Activated T-cell treated with anti-CD3 and anti-CD28 coated beads, Interleukin-2, amount 50 U/mL, for 4 hours (primary cell): ENCODE measurements around the gene NFE2L2. TPM values are rescaled to one million over a fixed set of nuclear protein-coding genes. Genes with fewer than 3 reads are reported as not detected.
"Not testable (repeated sequence)": the region's sequence is repeated elsewhere in the genome, so short reads cannot be mapped to it uniquely, and the experiment has no call there.

Experiments
- ATAC-seq, 2 donors: fragments of 200-7000 bp; cut with Tn5 transposase; one replicate each; pipeline ENCODE4 v1.10.0; 2021
- DNase-seq: peaks from one replicate; pipeline ENCODE4 v3.0.0-alpha.2; 2020
- H3K27me3 Mint-ChIP-seq: one replicate; pipeline ENCODE4 v1.8.0; 2021; ENCODE audit warnings: low read depth, mixed read lengths
- H3K36me3 Mint-ChIP-seq: one replicate; pipeline ENCODE4 v1.8.0; 2022; ENCODE audit warnings: mixed read lengths; ENCODE audit not compliant: insufficient read depth
- H3K4me1 Mint-ChIP-seq: one replicate; pipeline ENCODE4 v1.8.0; 2021; ENCODE audit warnings: low read depth, mixed read lengths
- H3K4me3 Mint-ChIP-seq: one replicate; pipeline ENCODE4 v1.8.0; 2021; ENCODE audit warnings: mild to moderate bottlenecking, moderate library complexity, mixed read lengths
- H3K9me3 Mint-ChIP-seq: one replicate; pipeline ENCODE4 v1.8.0; 2021; ENCODE audit warnings: mixed read lengths
- total RNA-seq, 3 donors: library from RNA; stranded (reverse); gene quantifications; one replicate each; pipeline ENCODE4 v1.2.1, GENCODE V29; 2021

The NFE2L2 gene
- total RNA-seq, 3 donors from 2014 or later, result 58.5 to 62.4 (median 60.5) TPM

DNA sequence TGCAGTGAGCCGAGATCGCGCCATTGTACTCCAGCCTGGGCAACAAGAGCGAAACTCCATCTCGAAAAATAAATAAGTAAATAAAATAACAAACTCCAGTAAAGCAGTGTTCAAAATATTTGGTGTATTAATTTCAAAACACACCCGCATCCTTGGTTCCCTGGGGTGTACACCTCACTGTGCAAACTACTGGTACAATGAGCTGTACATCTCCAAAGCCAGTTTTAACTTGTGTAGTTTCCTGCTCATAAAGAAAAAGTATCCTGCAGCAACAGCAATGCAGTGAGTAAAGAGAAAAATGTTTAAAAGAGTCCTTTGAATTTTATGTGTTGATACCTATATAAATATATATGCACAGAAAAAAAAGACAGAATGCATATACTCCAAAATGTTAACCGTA, 4.4 kb upstream of the NFE2L2 start:
- no peaks in the 10 kb centered on the region for H3K27me3 Mint-ChIP-seq
- peaks cover 31% of the 10 kb centered on the region for H3K4me1 Mint-ChIP-seq
- H3K36me3 Mint-ChIP-seq, result no peaks in the 10 kb centered on the region
- DNase-seq (no peak), ATAC-seq (no peak)
- H3K4me3 Mint-ChIP-seq, result no peak overlapping the region
- H3K9me3 Mint-ChIP-seq, result no peaks in the 10 kb centered on the region

DNA sequence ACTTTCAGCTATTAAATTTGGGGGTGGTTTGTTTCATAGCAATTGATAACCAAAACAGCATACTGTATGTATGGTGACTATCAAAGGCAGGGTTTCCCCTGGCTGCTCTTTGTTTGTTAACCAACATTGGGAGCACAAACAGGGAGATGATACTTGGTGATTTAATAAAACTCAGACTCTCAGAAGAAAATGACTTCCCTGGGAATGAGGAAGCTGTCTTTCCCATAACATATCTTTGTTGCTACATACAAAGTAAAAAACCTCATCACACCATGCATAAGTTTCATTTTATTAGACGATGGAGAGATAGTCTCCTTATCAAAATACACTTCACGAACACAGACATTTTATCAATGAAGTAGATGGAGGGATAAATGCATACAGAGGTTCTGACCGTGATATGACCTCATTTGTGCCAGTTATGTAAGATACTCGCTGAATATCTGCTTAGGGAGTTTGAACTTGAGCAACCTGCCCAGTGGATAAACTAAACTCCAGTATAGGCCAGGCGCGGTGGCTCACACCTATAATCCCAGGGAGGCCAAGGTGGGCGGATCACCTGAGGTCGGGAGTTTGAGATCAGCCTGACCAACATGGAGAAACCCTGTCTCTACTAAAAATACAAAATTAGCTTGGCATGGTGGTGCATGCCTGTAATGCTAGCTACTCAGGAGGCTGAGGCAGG, 3.8 kb upstream of the NFE2L2 start:
- peaks cover 31% of the 10 kb centered on the region for H3K4me1 Mint-ChIP-seq
- no peak for ATAC-seq

DNA sequence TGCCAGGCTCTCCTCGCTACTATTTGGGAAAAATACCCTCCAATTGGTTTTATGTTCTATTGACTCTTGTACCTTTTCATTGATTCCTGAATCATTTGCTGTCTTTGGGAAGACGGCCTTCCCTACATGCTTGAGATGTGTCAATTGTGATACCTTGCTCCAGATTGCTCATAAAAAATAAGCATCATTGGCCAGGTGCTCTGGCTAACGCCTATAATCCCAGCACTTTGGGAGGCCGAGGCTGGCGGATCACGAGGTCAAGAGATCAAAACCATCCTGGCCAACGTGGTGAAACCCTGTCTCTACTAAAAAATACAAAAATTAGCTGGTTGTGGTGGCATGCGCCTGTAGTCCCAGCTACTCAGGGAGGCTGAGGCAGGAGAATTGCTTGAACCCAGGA, 2.4 kb upstream of the NFE2L2 start:
- not testable (repeated sequence) for H3K4me3 Mint-ChIP-seq, ATAC-seq, DNase-seq, H3K36me3 Mint-ChIP-seq, H3K27me3 Mint-ChIP-seq, H3K9me3 Mint-ChIP-seq
- H3K4me1 Mint-ChIP-seq, result peaks cover 32% of the 10 kb centered on the region

More for the DNA sequence above, 3.8 kb upstream of the NFE2L2 start:
- Mint-ChIP-seq H3K36me3 (no peaks in the 10 kb centered on the region), H3K27me3 (no peaks in the 10 kb centered on the region), H3K4me3 (no peak overlapping the region), H3K9me3 (no peaks in the 10 kb centered on the region)
- DNase-seq, result no peak

DNA sequence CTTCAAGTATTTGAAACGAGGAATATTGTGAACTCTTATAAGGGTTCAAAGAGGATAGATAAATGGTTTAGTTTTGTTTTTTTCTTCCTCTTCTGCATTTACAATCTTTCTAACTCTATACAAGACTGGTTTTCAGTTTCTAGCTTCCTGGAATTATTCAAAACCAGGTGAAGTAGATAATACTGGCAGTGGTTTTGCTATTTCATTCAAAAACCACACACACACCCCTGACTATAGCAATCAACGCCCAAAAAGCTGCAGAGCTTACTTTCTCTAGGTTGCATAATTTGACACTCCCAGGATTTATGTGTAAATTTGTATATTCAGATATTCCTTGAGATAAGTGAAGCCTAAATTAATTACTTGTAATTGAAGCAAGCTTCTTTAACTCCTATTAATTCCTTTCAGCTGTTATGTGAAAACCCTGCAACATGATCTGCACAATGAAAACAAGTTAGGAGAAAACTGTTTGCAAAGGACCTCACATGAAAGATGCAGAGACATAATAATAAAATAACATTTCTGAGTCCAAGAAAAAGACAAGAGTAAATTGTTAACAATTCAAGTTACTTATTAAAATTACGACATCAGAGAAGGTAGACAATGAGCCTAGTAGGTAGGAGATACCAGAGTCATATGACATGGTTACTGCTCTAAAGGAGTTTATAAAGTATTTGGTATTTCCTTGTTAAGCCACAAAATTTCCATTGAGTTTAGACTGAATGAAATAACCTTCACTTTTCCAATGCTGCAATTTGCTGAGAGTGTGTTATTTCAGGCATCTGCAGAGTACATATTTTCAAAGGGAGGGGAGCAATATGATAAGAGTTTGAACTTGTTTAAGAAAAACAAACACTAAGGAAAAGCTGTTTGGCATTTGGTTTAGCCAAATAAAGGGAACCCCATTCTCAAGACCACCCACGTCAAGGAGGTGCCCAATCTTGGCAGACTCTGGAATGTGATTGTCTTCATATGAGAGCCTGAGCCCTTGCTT, 1.6 kb upstream of the NFE2L2 start:
- Mint-ChIP-seq H3K9me3 (no peaks in the 10 kb centered on the region), H3K4me1 (peaks cover 40% of the 10 kb centered on the region), H3K4me3 (peak overlapping the region; percentile 88), H3K27me3 (no peaks in the 10 kb centered on the region), H3K36me3 (peaks cover 10% of the 10 kb centered on the region)
- DNase-seq, result no peak
- no peak for ATAC-seq

DNA sequence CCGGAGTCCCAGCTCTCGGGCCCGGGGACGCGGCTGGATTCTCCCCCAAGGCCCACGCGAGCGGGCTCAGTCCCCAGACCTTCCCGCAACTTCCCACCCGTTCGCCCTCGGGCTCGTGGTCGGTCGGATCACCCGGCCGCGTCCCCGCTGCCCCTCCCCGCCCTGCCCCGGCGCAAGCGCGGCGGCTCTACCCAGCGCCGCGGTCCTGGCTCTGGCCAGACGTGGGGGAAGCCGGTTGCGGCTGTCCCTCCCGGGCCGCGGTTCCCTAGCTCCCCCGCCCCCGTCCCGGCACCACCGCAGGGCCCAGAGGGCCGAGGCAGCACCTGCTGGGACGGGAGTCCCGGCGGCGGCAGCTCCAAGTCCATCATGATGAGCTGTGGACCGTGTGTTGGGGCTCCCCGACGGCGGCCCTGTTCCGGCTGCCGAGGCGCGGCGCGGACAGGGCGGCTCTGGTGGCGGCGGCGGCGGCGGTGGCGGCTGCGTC, 276 bp downstream of the NFE2L2 start:
- DNase-seq (peak; percentile 14), ATAC-seq (peak in 1 of 2 donors; percentile 19)
- Mint-ChIP-seq H3K4me1 (peaks cover 50% of the 10 kb centered on the region), H3K4me3 (peak overlapping the region; percentile 88), H3K9me3 (no peaks in the 10 kb centered on the region), H3K36me3 (peaks cover 10% of the 10 kb centered on the region), H3K27me3 (no peaks in the 10 kb centered on the region)

DNA sequence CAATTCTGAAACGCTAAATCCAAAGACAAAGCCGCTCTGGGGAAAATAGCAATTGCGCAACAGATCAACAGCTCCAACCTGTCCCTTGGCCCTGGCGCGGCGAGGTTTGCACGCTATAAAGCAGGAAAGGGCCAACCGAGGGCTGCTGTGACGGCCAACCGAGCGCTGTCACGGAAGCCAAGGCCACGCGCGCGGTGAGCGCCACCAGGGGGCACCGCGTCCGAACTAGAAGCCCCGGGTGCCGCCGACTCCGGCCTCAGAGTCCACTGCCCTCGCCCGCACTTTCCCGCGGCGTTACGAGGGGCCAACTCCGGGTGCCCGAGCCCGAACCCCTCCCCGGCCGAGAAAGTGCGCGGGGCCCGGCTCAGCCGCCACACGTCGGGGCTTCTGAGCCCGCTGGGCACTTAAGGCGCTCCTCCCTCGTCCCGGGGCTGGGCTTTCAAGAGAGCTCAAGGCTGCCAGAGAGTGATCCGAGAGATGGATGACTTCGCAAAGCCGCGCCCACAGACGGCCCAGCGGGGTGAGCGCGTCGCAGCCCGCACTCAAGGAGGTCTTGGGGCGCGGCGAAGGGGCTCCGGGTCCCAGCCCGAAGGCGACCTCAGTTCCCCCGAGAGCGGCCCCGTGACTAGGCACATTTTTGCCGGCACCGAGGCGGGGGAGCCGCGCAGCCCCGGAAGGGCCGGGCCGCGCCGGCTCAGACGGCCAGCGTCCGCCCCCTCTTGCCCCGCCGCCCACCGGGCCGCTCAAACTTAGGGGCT, 897 bp downstream of the NFE2L2 start:
- H3K36me3 Mint-ChIP-seq, result peaks cover 10% of the 10 kb centered on the region

DNA sequence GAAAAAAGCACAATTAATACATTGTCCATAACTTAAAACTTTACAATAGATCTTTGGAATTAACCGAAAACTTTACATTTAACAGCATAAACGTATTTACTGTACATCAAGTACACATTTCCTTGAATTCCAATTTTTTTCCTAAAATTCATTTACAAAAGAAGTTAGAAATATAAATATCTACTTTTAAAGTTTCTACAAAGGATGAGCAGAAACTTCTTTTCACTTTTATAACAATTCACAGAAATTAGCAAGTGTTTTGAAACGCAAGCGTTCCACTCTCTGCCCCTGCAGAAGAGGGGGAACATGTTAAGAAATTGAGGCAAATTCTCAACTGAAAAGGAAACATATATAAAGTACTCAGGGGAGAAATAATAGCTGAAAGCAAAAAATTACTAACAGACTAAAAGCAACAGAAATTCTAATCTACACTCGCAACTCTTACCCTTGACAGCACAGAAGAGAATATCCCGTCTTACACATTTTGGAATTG, 1.5 kb downstream of the NFE2L2 start:
- H3K27me3 Mint-ChIP-seq, result no peaks in the 10 kb centered on the region
- no peaks in the 10 kb centered on the region for H3K9me3 Mint-ChIP-seq
- H3K36me3 Mint-ChIP-seq, result peaks cover 14% of the 10 kb centered on the region
- no peak for ATAC-seq
- DNase-seq, result no peak
- H3K4me1 Mint-ChIP-seq, result peaks cover 60% of the 10 kb centered on the region
- peak overlapping the region; percentile 88 for H3K4me3 Mint-ChIP-seq

More for the DNA sequence above, 897 bp downstream of the NFE2L2 start:
- DNase-seq, result peak; percentile 89
- H3K27me3 Mint-ChIP-seq, result no peaks in the 10 kb centered on the region
- peak; percentile 66 to 69 for ATAC-seq
- H3K4me3 Mint-ChIP-seq, result peak overlapping the region; percentile 88
- peaks cover 55% of the 10 kb centered on the region for H3K4me1 Mint-ChIP-seq
- no peaks in the 10 kb centered on the region for H3K9me3 Mint-ChIP-seq

DNA sequence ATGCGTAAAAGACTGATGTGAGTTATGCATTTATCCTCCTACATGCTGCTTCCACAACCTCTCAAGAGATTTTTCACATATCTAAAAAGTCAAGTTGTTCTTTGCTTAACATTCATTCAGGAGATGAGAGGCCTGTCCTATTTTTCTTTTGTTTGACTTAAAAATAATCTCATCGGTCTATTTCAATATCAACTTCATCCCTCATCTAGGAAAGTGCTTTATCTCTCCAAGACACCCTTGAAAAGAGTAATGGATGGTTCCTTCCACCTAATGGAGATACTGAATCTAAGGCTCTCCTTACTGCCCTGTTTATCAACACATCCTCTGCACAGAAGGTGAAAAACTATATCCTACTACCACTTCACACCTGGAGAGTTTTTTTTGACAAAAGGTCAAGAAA, 2.4 kb downstream of the NFE2L2 start:
- no peak for DNase-seq
- H3K9me3 Mint-ChIP-seq, result no peaks in the 10 kb centered on the region
- peak overlapping the region; percentile 88 for H3K4me3 Mint-ChIP-seq
- no peaks in the 10 kb centered on the region for H3K27me3 Mint-ChIP-seq
- peaks cover 20% of the 10 kb centered on the region for H3K36me3 Mint-ChIP-seq
- ATAC-seq, result no peak
- peaks cover 66% of the 10 kb centered on the region for H3K4me1 Mint-ChIP-seq

DNA sequence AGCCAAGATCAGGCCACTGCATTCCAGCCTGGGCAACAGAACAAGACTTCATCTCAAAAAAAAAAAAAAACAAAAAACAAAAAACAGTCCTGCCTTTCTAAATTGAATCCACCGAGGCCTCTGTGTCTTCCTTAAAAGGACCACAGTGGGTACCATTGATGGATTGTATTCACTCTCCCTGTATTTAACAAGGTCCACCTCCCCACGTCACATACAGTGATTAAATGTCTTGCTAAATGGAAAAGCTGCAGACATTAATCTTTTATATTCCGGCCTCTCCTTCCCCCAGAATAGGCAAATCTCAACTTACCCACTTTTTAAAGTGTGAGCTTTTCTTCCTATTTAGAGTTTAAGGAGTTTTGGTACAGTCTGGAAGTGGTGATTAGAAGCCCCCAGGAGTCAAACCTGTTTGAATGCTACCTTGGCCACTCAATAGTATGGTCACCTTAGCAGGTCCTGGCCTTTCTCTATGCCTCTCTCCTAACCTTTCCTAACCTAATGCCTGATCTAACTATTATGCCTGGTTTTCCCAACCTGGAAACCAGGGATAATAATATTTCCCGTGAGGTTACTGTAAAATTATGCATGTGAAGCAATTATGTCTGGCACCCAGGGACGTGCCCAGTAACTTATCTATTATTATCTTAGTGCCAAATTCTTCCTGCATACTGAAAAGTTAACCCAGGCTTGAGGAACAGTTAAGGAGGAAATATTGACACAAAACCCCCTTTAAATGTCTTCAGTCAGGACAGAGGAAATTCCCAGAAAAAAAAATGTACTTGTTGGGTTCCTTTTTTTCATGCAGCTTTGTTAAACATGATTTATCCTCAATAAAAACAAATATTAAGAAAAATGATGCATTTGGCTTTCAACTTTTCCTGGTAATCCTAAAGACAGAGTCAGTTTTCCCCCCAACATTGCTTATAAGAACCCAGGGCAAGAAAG, 3.1 kb downstream of the NFE2L2 start:
- Mint-ChIP-seq H3K4me3 (peak overlapping the region; percentile 88), H3K36me3 (peaks cover 25% of the 10 kb centered on the region), H3K27me3 (no peaks in the 10 kb centered on the region), H3K9me3 (no peaks in the 10 kb centered on the region), H3K4me1 (peaks cover 67% of the 10 kb centered on the region)
- ATAC-seq (no peak), DNase-seq (no peak)

DNA sequence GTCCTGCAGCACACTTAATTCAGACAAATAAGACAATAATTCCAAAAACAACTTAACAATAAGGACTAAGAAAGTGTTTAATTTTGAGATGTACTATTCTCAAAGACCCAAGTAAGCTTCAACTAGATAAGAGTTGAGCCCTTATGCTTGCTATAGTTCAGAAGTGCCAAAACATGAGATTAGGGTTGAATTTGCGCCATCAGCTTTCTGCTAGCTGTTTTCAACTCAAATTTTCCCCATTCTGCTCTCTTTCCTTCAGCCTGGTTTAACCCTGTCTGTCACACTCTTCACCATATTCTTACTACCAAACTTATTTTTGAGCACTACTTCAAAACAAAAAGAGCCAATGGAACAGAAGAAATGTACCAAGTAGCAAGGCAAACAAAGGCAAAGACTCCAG, 4.1 kb downstream of the NFE2L2 start:
- no peaks in the 10 kb centered on the region for H3K27me3 Mint-ChIP-seq
- H3K9me3 Mint-ChIP-seq, result no peaks in the 10 kb centered on the region
- H3K4me3 Mint-ChIP-seq, result peak overlapping the region; percentile 67
- ATAC-seq, result no peak
- H3K36me3 Mint-ChIP-seq, result peaks cover 28% of the 10 kb centered on the region
- peaks cover 67% of the 10 kb centered on the region for H3K4me1 Mint-ChIP-seq
- no peak for DNase-seq

DNA sequence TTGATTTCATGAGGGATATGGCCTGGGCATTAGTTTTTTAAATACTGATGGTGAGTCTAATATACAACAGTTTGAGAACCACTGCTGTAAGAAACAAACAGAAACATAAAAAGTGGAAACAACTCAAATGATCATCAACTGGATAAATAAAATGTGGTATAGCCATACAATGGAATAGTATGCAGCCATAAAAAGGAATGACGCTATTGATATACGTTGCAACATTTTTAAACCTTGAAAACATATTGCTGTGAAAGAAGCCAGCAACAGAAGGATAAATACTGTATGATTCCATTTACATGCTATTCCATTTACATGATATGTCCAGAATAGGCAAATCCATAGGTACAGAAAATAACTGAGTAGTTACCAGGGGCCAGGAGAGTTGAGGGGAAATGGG, 6.5 kb downstream of the NFE2L2 start:
- no peak for DNase-seq
- Mint-ChIP-seq H3K4me3 (peak overlapping the region; percentile 1), H3K9me3 (no peaks in the 10 kb centered on the region)

DNA sequence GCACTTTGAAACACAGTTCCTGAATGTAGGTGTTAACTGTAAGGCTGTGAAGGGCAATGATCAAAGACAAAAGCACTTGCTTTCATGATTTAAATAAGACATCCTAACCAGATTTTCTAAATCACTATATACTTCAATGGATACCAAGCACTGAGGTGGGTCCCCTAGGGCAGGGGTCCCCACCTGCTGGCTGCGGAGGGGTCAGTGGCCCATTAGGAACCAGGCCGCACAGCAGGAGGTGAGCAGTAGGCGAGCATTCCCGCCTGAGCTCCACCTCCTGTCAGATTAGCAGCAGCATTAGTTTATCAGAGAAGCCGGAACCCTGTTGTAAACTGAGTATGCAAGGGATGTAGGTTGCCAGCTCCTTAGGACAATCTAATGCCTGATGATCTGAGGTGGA, 7.1 kb downstream of the NFE2L2 start:
- no peak for DNase-seq
- peaks cover 39% of the 10 kb centered on the region for H3K36me3 Mint-ChIP-seq
- peak overlapping the region; percentile 1 for H3K4me3 Mint-ChIP-seq
- H3K4me1 Mint-ChIP-seq, result peaks cover 94% of the 10 kb centered on the region
- no peaks in the 10 kb centered on the region for H3K9me3 Mint-ChIP-seq
- no peaks in the 10 kb centered on the region for H3K27me3 Mint-ChIP-seq
- ATAC-seq, result no peak

More for the DNA sequence above, 6.5 kb downstream of the NFE2L2 start:
- peaks cover 88% of the 10 kb centered on the region for H3K4me1 Mint-ChIP-seq
- peaks cover 37% of the 10 kb centered on the region for H3K36me3 Mint-ChIP-seq
- no peak for ATAC-seq
- H3K27me3 Mint-ChIP-seq, result no peaks in the 10 kb centered on the region

DNA sequence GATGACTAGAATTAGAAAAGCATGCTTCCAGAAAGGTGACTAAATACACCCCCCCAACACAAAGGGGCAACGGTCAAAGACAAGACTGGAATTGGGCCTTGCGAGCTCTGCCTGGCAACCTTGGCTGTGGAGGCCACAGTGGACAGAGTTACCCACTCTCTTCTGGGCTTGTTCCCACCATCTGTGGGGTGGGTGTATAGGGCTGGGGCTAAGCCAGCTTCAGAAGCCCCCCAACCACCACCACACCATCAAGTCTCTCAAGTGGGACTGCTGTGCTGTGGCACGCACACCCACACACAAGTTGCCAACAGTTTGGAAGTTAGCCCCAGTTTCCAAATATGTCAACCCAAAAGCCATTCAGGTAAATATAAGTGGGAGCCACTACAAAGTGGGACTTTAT, 7.8 kb downstream of the NFE2L2 start:
- Mint-ChIP-seq H3K36me3 (peaks cover 38% of the 10 kb centered on the region), H3K27me3 (no peaks in the 10 kb centered on the region)

More for the DNA sequence above, 7.8 kb downstream of the NFE2L2 start:
- no peaks in the 10 kb centered on the region for H3K9me3 Mint-ChIP-seq
- ATAC-seq (peak in 1 of 2 donors; percentile 13), DNase-seq (no peak)
- H3K4me1 Mint-ChIP-seq, result peaks cover 93% of the 10 kb centered on the region
- H3K4me3 Mint-ChIP-seq, result peak overlapping the region; percentile 1
